Epithelial cell of esophagus (primary cell): Measurements from ENCODE around the gene ABTB1.
"Not testable (repeated sequence)": the region's sequence is repeated elsewhere in the genome, so short reads cannot be mapped to it uniquely, and the experiment has no call there.

Source experiments
- DNase-seq: peaks from one replicate; pipeline ENCODE4 v3.0.0; 2010; ENCODE audit warnings: low read depth
- H3K4me3 ChIP-seq: 2 replicates; pipeline ENCODE4 v1.5.1; 2011; ENCODE audit warnings: mild to moderate bottlenecking, low read length, control low read depth
- TF ChIP-seq, protein P1 (sequence below): IDR thresholded peaks from 2 replicates; pipeline ENCODE4 v1.5.1; 2011; ENCODE audit warnings: low read depth, mild to moderate bottlenecking, low read length, control low read depth, inconsistent platforms; ENCODE audit not compliant: insufficient read depth; ENCODE audit errors: missing control alignments

ABTB1 gene

GRCh38 chr3:127698286-127698685, 25.5 kb downstream of the ABTB1 start:
- DNase-seq, result no peak
- TF ChIP-seq, protein P1, sequence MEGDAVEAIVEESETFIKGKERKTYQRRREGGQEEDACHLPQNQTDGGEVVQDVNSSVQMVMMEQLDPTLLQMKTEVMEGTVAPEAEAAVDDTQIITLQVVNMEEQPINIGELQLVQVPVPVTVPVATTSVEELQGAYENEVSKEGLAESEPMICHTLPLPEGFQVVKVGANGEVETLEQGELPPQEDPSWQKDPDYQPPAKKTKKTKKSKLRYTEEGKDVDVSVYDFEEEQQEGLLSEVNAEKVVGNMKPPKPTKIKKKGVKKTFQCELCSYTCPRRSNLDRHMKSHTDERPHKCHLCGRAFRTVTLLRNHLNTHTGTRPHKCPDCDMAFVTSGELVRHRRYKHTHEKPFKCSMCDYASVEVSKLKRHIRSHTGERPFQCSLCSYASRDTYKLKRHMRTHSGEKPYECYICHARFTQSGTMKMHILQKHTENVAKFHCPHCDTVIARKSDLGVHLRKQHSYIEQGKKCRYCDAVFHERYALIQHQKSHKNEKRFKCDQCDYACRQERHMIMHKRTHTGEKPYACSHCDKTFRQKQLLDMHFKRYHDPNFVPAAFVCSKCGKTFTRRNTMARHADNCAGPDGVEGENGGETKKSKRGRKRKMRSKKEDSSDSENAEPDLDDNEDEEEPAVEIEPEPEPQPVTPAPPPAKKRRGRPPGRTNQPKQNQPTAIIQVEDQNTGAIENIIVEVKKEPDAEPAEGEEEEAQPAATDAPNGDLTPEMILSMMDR, result no peak
- no peak overlapping the region for H3K4me3 ChIP-seq

- no peak for DNase-seq
Measured at GRCh38 chr3:127698691-127699415, 26.1 kb downstream of the ABTB1 start.

DNA sequence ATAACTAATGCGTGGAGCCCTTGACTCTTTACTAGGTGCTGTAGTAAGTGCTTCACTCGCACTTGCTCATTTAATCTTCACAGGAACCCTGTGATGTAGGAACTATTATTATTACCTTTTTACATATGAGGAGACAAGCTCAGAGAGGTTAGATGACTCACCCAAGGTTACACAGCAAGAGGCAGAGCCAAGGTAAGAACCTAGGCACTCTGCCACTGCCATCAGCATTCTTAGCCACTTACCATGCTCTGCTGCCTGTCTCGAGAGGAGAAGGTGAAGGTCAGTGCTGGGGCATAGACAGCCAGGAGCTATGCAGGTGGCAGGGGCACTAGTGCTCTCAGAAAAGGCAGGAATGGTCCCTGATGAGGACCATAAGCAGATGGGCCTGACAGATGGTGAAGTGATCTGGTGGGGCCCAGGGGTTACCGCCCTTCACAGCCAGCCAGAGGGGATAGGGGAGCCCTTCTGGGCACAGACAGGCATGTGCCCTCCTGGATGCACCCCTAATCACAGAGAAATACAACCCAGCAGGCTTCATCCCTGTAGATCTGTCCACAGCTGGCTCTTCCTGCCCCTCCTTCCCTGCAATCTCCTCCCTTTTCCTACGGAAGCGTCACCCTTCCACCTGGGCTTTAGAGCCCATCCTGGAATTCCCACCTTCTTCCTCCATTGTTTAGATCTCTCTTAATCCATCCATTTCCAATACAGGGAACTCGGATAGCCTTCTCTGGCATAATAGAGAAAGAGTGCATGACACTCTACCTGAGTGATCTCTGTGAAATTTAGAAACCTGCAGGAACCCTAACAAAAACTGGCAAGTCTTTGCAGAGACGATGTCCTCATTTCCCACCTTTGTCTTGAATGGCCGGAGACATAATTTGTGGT, 26.9 kb downstream of the ABTB1 start:
- H3K4me3 ChIP-seq, result no peak overlapping the region
- peak; percentile 20 for DNase-seq
- TF ChIP-seq, protein P1, result no peak

More at GRCh38 chr3:127698691-127699415, 26.1 kb downstream of the ABTB1 start:
- TF ChIP-seq, protein P1, result no peak
- H3K4me3 ChIP-seq, result no peak overlapping the region

GRCh38 chr3:127700406-127700805, 27.7 kb downstream of the ABTB1 start:
- no peak overlapping the region for H3K4me3 ChIP-seq
- TF ChIP-seq, protein P1, result no peak
- no peak for DNase-seq

DNA sequence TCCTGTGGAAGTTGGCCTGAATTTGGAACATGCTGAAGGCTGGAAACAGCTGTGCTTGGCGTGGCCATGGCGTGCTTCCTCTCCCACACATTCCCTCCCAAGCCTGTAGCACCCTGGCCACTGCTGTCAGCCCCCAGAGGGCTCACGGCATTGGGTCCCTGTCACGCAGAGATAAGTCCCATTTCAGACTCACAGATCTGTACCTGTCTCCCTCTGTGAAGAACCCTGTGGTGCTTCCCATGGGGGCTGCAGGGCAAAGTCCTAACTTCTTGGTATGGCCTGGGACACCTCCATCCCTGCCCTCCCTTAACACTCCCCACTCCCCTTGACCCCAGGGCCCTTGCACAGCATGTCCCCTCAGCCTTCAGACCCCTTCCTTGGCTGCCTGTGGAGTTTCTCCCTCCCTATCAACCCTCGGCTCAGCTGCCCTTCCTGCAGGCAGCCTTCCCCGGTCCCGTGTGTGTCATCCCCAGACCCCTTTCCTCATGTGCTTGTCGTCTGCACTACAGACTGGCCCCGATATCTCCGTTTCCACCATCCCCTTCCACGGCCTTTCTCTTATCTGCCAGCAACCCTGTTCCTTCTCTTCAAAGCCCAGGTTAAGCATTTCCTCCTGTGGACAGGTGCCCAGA, 28.6 kb downstream of the ABTB1 start:
- TF ChIP-seq, protein P1, result no peak
- DNase-seq, result no peak
- no peak overlapping the region for H3K4me3 ChIP-seq

DNA sequence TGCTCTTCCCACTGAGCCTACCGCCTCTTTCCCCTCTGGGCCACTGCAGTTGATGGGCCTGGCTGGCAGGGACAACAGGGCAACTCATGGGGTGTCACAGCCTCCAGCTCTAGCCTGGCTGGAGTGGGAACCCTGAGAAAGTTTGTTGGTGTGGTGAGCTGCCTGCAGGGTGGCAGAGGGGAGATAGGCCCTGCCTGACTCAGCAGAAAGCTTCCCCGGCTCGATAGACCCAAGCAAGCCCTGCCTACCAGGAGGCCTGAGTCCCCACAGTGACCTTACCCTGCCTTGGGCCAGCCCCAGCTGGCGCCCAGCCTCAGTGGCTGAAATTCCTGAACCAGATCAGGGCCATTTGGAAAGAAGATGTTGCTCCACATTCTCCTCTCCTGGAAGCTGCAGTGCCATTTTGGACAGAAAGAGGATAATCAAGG, 29.4 kb downstream of the ABTB1 start:
- TF ChIP-seq, protein P1, result no peak
- H3K4me3 ChIP-seq, result no peak overlapping the region
- DNase-seq, result no peak

DNA sequence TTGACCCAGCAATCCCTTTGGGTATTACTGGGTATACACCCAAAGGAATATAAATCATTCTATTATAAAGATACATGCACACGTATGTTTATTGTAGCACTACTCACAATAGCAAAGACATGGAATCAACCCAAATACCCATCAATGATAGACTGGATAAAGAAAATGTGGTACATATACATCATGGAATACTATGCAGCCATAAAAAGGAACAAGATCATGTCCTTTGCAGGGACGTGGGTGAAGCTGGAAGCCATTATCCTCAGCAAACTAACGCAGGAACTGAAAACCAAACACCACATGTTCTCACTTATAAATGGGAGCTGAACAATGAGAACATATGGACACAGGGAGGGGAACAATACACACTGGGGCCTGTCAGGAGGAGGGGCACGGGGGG, 32.1 kb downstream of the ABTB1 start:
- H3K4me3 ChIP-seq, DNase-seq: not testable (repeated sequence)
